HG03175 (cell line): ENCODE measurements around the gene SLC25A15.

Experiments used
- ATAC-seq: cut with Tn5 transposase; IDR thresholded peaks from one replicate; pipeline ENCODE4 v1.9.1; 2021; ENCODE audit warnings: mild to moderate bottlenecking, moderate library complexity; ENCODE audit not compliant: unreplicated experiment

Gene SLC25A15

GRCh38 chr13:40789275-40790153, at the start of gene SLC25A15:
Gene SLC25A15 (plus strand): TSS chr13:40789611. CDS start chr13:40793227, 3,616 bp downstream.
- peak; percentile 82 for ATAC-seq

- ATAC-seq: no peak
These were observed 40.1 kb upstream of the SLC25A15 start for GRCh38 chr13:40749327-40749726.

- no peak for ATAC-seq
These were observed 34.2 kb upstream of the SLC25A15 start for GRCh38 chr13:40755082-40755700.

- peak; percentile 52 for ATAC-seq
These were observed 33.4 kb upstream of the SLC25A15 start for GRCh38 chr13:40756042-40756441.

- no peak for ATAC-seq
These were observed 30.6 kb upstream of the SLC25A15 start for GRCh38 chr13:40758811-40759210.

GRCh38 chr13:40762849-40763248, 26.6 kb upstream of the SLC25A15 start:
- ATAC-seq: no peak

GRCh38 chr13:40764587-40765403, 24.6 kb upstream of the SLC25A15 start:
- no peak for ATAC-seq

- no peak for ATAC-seq
These were observed 23.8 kb upstream of the SLC25A15 start for GRCh38 chr13:40765602-40766001.

- ATAC-seq: no peak
These were observed 19.4 kb upstream of the SLC25A15 start for GRCh38 chr13:40769970-40770369.

GRCh38 chr13:40770609-40770933, 18.8 kb upstream of the SLC25A15 start:
- no peak for ATAC-seq

GRCh38 chr13:40770934-40771618, 18.3 kb upstream of the SLC25A15 start, which contains the start of gene MRPS31:
Gene MRPS31 (minus strand): TSS chr13:40771190. CDS start chr13:40771136, 54 bp downstream.
- peak; percentile 99 for ATAC-seq

- ATAC-seq: no peak
These were observed 16.5 kb upstream of the SLC25A15 start for GRCh38 chr13:40772765-40773473.

GRCh38 chr13:40774672-40775071, 14.7 kb upstream of the SLC25A15 start:
- ATAC-seq: no peak

GRCh38 chr13:40776232-40776631, 13.2 kb upstream of the SLC25A15 start:
- no peak for ATAC-seq

GRCh38 chr13:40776681-40777165, 12.7 kb upstream of the SLC25A15 start:
- ATAC-seq: peak; percentile 54

- peak; percentile 86 for ATAC-seq
These were observed 12.1 kb upstream of the SLC25A15 start for GRCh38 chr13:40777166-40777808.

- peak; percentile 7 for ATAC-seq
These were observed 11.6 kb upstream of the SLC25A15 start for GRCh38 chr13:40777809-40778175.

GRCh38 chr13:40779049-40779448, 10.4 kb upstream of the SLC25A15 start:
- ATAC-seq: no peak

- no peak for ATAC-seq
These were observed 9.6 kb upstream of the SLC25A15 start for GRCh38 chr13:40779796-40780285.
